HepG2 (cell line): Measurements from ENCODE around the gene HSPA1L. TPM values are rescaled to one million over a fixed set of nuclear protein-coding genes. Genes with fewer than 3 reads are reported as not detected.
A peak's percentile ranks its signal among the peaks of the same experiment; 100 is the strongest.

Experiments used
- GZF1 ChIP-seq: sonication (generic); formaldehyde crosslinking; IDR thresholded peaks from 2 replicates; pipeline ENCODE4 v1.5.1; 2020; ENCODE audit warnings: mild to moderate bottlenecking, missing genetic modification reagents
- JDP2 ChIP-seq: sonication (generic); formaldehyde crosslinking; IDR thresholded peaks from 2 replicates; pipeline ENCODE4 v1.8.1; 2022; ENCODE audit warnings: missing genetic modification reagents, borderline replicate concordance
- JUNB ChIP-seq: sonication (generic); formaldehyde crosslinking; IDR thresholded peaks from 2 replicates; pipeline ENCODE4 v1.8.0; 2022; ENCODE audit warnings: missing genetic modification reagents, mild to moderate bottlenecking, borderline replicate concordance
- MED13 ChIP-seq: sonication (generic); formaldehyde crosslinking; IDR thresholded peaks from 2 replicates; pipeline ENCODE4 v1.5.0; 2020; ENCODE audit warnings: missing genetic modification reagents
- MEIS2 ChIP-seq: sonication (generic); formaldehyde crosslinking; IDR thresholded peaks from 2 replicates; pipeline ENCODE4 v1.9.0; 2021; ENCODE audit warnings: mild to moderate bottlenecking, missing genetic modification reagents
- MTF1 ChIP-seq: sonication (generic); formaldehyde crosslinking; IDR thresholded peaks from 2 replicates; pipeline ENCODE4 v1.5.0; 2020; ENCODE audit warnings: missing genetic modification reagents
- NFIC ChIP-seq: IDR thresholded peaks from 2 replicates; pipeline ENCODE4 v1.6.1; 2012; ENCODE audit warnings: mild to moderate bottlenecking, low read length, inconsistent platforms
- PATZ1 ChIP-seq: sonication (generic); formaldehyde crosslinking; IDR thresholded peaks from 2 replicates; pipeline ENCODE4 v1.4.0; 2020; ENCODE audit warnings: missing genetic modification reagents
- SUZ12 ChIP-seq: fragments of 150-350 bp; IDR thresholded peaks from 2 replicates; pipeline ENCODE4 v1.6.1; 2014; ENCODE audit warnings: low read depth, low read length
- TEAD2 ChIP-seq: sonication (generic); formaldehyde crosslinking; IDR thresholded peaks from 2 replicates; pipeline ENCODE4 v1.9.0; 2021; ENCODE audit warnings: missing genetic modification reagents
- TEF ChIP-seq: sonication (generic); formaldehyde crosslinking; IDR thresholded peaks from 2 replicates; pipeline ENCODE4 v1.5.0; 2020; ENCODE audit warnings: missing genetic modification reagents
- TMF1 ChIP-seq: sonication (generic); formaldehyde crosslinking; IDR thresholded peaks from 2 replicates; pipeline ENCODE4 v1.8.1; 2022; ENCODE audit warnings: low read depth, missing genetic modification reagents
- TOE1 ChIP-seq: sonication (generic); formaldehyde crosslinking; IDR thresholded peaks from 2 replicates; pipeline ENCODE4 v1.4.0; 2020; ENCODE audit warnings: mild to moderate bottlenecking, missing genetic modification reagents
- ZFY ChIP-seq: sonication (generic); formaldehyde crosslinking; IDR thresholded peaks from 2 replicates; pipeline ENCODE4 v1.4.0; 2020; ENCODE audit warnings: missing genetic modification reagents
- ZNF232 ChIP-seq: sonication (generic); formaldehyde crosslinking; IDR thresholded peaks from 2 replicates; pipeline ENCODE4 v1.4.0; 2020; ENCODE audit warnings: missing genetic modification reagents, borderline replicate concordance
- ZNF460 ChIP-seq: sonication (generic); formaldehyde crosslinking; IDR thresholded peaks from 2 replicates; pipeline ENCODE4 v1.5.1; 2020; ENCODE audit warnings: missing genetic modification reagents, mild to moderate bottlenecking, borderline replicate concordance
- ZNF513 ChIP-seq: sonication (generic); formaldehyde crosslinking; conservative IDR thresholded peaks from 2 replicates; pipeline ENCODE4 v1.5.0; 2020; ENCODE audit warnings: missing genetic modification reagents
- ZNF629 ChIP-seq: sonication (generic); formaldehyde crosslinking; conservative IDR thresholded peaks from 2 replicates; pipeline ENCODE4 v1.5.0; 2020; ENCODE audit warnings: missing genetic modification reagents
- ZNF883 ChIP-seq: sonication (generic); formaldehyde crosslinking; IDR thresholded peaks from 2 replicates; pipeline ENCODE4 v1.5.1; 2020; ENCODE audit warnings: mild to moderate bottlenecking, missing genetic modification reagents; ENCODE audit errors: not compliant biosample characterization
- polyA plus RNA-seq, 8 experiments: library from polyadenylated mRNA; depleted of rRNA in 3 of 8; stranded (reverse) in 7 of 8; unstranded in 1 of 8; fragments of >200 nt; fragmentation: Illumina TruSeq in 4 of 8; extraction: Trizol in 4 of 8; gene quantifications; 2 replicates each; pipeline versions ENCODE4 v1.2.1 to v1.2.3, GENCODE V29; 2011 to 2016; ENCODE audit warnings: low read depth in 4 of 8, missing spikeins in 1 of 8, mixed read lengths in 1 of 8; ENCODE audit not compliant: insufficient read depth in 1 of 8
- total RNA-seq, 5 experiments: library from RNA; depleted of rRNA; stranded (reverse); fragments of >200 nt; fragmentation: Illumina TruSeq; extraction: Trizol; gene quantifications; 2 replicates each; pipeline ENCODE4 v1.2.3, GENCODE V29; 2016; ENCODE audit warnings: low read depth in 1 of 5

Gene HSPA1L
- total and polyA plus RNA-seq, 2 of the 13 experiments (the other 11 are each of a cell fraction or from before 2014, with no cell fraction given) = 0.55 to 1.0 TPM

- TF ChIP-seq JUNB (CRISPR knock-in tag) (no peak), JDP2 (CRISPR knock-in tag) (no peak), TEAD2 (CRISPR knock-in tag) (no peak), ZNF460 (CRISPR knock-in tag) (no peak), MEIS2 (CRISPR knock-in tag) (peak; percentile 14; the same call in 1 of the 2 replicates), GZF1 (CRISPR knock-in tag) (no peak), ZNF883 (no peak), SUZ12 (no peak), ZNF232 (CRISPR knock-in tag) (peak; percentile 75; the same call in 1 of the 2 replicates), ZFY (CRISPR knock-in tag) (no peak), PATZ1 (CRISPR knock-in tag) (peak; percentile 2), NFIC (no peak), ZNF629 (no peak), ZNF513 (no peak), TOE1 (CRISPR knock-in tag) (peak; percentile 72; the same call in 1 of the 2 replicates), TEF (CRISPR knock-in tag) (no peak; the same call in 1 of the 2 replicates), MTF1 (CRISPR knock-in tag) (no peak), MED13 (CRISPR knock-in tag) (no peak), TMF1 (CRISPR knock-in tag) (no peak)
These were observed at the start of gene HSPA1L, which contains the start of gene HSPA1A (continued) for GRCh38 chr6:31815025-31815838.
